Ramos (cell line): ENCODE measurements around the gene PNCK.

Experiments used
- in situ Hi-C: fragments of 300-500 bp; cut with MboI; formaldehyde crosslinking; loops from one replicate; pipeline ENCODE4 v1.14.3; 2022; ENCODE audit warnings: low sequenced_read_pairs; ENCODE audit not compliant: unreplicated experiment

The PNCK gene

DNA sequence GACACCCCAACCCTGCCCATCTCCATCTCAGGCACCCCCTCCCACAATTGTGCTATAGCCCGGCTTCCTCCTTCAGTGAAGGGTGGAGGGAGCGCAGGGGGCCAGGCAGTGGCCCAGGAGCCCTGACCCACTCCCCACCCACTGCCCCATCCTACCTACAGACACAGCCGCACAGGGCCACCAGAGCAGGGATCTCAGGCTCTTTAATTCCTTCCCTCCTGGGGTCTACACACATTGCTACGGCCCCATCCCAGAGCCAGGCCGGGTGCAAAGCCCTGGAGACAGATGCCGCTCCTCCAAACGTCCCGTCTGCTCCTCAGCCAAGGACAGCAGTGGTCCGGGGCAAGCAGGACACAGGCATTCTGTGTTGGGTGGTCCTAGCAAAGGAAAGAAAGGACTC is 39.4 kb downstream of the PNCK start:
- in situ Hi-C loops, result no loop called here

DNA sequence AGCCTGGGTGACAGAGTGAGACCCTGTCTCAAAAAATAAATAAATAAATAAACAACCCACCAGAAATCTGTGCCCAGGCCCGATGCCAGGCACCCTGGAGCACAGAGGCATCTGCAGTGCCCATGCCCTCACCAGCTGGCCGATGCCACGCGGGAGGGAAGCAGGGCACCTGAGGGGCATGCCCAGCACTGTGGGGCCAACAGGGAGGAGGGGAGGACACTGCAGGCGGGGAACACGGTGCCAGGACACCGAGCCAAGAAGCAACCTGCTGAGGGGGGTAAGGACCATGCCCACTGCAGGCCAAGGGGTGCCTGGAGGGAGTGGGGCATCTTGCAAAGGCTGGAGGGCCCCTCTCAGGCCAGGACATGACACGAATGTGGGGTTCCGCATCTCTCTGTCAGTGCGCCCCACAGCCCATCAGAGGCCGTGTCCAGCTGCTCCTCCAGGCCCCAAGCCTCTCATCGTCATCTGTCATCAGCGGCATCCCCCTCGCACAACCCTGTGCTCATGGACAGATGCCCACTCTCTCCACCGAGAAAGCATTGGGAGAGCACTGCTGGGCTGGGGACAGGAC is 39.9 kb downstream of the PNCK start:
- in situ Hi-C loops, result no loop called here

DNA sequence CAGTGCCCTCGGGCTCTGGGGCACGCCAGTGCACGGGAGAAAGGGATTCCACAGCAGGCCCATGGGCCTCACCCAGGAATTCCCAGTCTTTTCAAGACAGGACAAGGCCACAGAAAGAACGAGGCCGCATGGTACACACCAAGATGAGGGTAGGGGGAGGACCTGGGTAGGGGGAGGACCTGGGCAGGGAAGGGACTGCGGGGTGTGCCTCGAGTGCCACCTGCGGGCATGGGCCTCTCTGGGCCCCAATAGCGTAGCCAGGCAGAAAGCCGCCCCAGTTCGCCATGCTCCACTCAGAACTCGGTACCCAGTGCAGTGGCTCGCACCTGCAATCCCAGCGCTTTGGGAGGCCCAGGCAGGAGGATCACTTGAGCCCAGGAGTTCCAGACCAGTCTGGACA is 40.6 kb downstream of the PNCK start:
- in situ Hi-C loops, result no loop called here

DNA sequence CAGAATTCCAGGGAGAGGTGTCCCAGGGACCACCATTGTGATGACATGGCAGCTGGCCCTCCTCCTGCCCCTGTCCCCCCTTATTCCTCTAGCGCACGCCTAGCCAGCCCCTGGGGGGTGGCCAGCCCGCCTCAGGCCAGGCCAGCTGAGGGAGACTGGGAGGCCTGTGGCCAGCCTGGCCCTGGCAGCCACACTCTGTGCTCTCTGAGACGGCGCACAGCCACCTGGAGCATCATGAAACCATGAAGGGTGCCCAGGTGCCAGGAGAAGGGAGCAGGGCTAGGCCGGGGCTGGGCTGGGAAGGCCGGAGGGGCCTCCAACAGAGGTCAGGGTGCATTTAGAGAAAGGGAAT is 41.0 kb downstream of the PNCK start:
- in situ Hi-C loops, result no loop called here

DNA sequence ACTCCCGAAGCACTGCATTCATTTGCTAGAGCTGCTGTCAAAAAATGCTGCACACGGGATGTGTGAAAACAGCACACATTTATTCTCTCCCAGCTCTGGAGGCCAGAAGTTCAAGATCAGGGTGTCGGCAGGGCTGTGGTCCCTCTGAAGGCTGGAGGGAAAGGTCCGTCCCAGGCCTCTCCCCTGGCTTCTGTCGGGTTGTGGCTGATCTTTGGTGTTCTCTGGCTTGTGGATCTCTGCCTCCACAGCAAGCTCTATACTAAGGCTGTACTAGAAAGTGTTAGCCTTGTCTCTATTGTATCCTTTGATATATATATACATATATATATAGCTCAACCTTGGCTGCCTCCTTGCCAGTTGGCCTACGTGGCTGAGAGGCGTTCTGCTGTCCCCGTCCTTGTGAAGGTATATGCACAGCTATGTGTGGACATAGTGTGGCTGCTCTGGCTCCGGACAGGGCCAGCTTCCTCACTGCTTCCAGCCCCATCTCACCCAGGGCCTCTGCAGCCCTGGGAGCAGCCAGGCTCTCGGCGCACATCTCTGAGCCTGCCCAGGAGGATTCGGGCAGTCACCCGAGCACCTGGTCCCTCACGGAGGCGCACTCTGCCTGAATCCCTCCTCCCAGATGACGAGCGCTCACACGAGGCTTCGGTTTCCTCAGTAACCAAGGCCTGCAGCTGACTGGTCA is 41.6 kb downstream of the PNCK start:
- in situ Hi-C loops, result no loop called here

DNA sequence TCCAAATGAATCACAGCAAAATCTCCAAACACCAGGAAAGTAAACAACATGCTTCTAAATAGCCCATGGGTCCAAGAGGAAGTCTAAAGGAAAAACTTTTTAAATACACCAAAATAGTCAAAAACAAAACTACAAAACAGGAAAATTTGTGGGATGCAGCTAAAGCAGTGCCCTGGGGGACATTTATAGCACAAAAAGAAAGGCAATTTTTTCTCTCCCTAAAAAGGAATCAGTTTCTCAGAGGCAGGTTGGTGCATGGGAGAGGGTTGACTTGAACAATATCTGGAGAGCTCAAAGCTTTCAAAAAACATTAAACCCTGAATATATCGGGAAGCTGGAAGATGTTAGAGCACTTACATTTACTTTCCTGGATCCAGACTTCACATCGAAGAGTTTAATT is 42.3 kb downstream of the PNCK start:
- in situ Hi-C loops, result no loop called here

DNA sequence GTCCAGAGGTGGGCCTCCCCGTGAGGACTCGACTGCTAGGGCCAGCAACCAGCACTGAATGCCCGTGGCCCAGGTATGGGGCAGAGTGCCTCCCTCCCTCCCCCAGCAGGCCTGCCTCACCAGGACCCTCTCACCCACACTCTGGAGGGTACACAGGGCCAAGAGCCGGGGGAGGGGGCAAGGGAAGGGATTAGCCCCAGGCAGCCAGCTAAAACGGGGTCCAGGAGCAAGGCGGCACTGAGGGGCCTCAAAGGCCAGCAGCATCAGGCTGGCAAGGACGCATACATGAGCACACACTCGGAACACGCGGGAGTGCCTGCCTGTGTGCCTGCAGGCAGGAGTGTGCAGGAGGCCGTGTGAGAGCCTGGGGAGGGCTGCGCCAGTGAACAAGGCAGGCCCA is 44.9 kb downstream of the PNCK start:
- in situ Hi-C loops, result no loop called here

DNA sequence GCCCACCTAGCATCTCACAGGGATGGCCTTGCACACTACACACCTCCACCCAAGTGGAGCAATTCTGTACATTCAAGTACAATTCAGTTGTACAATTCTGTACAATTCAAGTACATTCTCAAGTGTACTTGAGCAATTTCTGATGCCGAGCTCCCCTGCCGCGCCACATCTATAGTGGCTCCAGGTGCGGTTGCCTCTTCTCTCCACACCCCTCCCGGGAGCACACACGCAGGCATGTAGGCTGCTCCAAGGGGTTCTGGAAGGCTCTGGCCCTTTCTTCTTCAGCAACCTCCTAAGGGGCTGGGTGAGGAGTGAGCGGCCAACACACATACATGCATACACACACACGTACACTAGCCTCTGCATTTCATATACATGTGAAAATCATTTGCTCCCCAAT is 45.5 kb downstream of the PNCK start:
- in situ Hi-C loops, result no loop called here

DNA sequence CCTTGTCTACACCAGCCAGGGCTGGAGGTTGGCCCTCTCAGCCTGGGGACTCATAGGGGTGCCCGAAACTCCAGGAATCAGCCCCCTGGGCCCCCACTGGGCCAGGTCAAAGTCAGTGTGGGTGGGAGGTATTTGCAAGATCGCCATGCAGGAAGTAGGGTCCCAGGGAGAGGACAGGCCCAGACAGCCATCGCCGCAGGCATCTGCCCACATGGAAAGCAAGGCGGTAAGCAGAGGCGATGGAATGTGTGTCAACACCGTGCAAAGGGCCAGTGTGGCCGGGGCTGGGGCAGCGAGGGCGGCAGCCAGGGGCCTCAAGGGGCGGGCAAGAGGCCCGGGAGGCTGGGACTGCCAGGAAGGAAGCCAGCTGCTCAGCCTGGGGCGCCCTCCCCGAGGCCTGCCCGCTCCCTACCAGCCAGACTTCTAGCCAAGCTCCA is 45.9 kb downstream of the PNCK start:
- in situ Hi-C loops, result no loop called here

DNA sequence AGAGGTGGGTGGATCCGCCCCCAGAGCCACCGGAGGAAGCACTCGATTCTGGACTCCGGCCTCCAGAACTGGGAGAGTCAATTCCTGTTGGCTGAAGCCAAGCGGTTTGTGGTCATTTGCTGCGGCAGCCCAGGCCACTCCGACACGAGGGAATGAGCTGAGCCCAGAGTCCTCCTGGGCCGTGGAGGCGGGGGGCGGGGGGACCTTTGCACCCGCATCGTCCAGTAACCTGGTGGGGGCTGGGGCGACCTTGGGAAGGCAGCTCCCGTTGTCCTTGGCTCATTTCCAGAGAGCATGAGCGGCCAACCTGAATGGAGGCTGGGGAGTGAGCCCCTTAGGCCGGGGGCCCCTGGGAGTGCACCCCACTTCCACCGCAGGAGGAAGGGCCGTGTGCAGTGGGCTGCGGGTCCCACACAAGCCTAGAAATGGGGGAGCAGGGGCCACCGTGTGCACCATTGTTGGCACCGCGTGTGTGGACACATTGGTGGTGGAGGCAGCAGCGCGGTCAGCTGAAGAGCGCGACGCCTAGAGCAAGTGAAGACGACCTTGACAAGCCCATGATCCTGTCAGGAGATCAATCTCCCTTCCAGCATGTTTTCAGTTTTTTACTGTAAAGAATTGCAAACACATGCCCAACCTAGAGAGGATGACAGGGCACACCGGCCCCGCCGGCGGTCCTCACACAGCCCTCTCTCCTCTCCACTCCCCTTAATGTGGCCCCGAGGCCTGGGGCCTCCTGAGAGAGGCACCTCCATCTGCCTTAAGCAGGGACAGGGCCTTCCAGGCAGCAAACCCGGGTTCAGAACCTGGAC is 46.5 kb downstream of the PNCK start:
- in situ Hi-C loops, result no loop called here

DNA sequence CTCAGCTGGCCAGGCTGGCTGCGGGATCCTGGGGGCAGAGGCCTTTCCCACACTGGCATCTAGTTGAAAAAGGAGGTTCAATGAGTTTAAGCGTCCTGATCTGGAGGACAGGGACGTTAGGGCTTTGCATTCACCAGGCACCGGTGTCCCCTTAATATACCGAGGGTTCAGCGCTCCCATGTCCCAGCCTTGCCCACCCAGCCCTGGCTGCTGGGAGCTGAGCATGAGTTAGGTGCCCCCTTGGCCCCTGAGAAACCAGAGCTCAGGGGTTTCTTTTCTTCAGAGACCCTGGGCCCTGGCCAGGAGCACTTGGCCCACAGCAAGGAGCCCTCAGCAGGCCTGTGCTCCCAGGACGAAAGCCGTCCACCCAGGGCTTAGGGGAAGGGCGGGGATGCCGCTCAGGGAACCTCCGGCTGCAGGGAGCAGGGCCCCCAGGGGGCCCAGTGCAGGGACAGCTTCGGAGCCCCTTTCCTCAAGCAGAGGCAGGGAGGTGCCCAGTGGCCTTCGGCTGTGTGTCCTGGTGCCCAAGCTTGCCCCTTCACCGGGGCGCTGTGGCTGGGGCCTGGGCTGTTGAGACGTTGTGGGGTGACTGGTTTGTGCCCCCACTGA is 47.5 kb downstream of the PNCK start:
- in situ Hi-C loops, result no loop called here

DNA sequence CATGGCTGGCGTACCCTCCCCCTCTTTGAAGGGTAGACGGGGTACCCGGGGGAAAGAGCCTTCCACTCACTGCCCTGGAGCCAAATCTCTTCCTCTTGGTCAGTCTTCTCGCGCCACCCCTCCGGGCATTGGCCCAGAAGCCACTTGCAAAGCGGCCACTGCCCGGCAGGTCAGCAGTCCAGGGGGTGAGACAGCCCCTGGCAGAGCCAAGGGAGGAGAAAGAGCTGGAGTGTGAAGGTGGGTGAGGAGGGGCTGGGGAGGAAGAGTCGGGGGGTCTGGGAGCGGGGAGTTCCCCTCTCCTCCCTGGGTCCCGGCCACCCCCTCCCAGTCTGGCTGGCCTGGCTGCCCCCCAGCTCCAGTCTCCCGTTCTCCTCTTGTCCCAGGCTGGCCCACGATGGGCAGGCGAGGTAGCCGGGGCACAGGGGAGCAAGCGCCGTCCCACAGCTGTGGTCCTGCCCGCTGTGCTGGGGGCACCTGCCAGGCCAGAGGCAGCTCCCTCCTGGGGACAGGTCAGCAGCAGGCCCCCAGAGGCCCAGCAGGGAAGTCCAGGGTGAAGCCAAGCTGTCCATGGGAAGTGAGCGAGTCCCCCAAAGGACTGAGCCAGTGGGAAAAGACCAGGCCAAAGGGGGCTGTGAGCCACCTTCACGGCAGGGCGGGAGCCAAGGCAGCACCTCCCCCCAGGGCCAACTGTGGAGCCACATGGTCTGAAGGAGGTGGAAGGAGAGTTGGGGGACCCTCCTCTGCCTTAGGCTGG is 48.2 kb downstream of the PNCK start:
- in situ Hi-C loops, result no loop called here

DNA sequence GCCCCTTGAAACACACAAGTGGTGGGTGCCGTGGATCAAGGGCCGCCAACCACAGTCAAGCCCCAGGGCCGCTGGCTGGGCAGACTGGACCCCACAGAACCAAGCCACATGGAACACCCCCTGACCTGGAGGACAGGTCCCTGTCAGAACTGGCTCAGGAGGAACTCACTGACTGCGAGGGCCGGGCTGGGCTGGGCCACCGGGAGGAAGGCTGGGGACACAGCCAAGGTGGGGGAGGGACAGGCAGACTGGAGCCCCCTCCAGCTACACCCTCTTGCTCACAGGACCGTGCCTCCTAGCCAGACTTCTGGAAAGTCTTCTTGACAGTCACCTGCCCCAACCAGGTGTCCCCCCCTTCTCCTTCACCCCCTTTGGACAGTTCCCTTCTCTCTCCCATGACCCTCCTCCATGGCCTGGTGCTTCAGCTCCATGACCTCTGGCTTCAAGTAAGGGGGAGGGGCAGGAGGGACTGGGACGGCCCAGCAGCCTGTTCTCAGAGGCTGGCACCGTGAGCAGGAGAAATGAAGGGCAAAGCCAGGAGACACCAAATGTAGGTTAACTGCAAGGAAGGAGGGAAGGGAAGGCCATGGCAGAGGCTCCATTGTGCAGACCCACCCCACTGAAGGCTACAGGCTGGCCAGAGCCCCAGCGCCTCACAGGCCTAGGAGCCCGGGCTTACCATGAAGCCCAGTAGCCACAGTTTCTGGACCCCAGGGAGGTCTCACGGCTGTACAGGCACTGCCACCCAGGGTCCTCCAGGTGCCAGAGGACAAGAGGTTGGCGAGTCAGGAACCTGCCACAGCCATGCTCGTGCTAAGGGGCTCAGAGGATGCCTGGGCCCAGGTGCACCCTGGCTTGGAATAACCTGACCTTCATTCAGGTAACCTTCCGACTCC is 49.2 kb downstream of the PNCK start:
- in situ Hi-C loops, result no loop called here

DNA sequence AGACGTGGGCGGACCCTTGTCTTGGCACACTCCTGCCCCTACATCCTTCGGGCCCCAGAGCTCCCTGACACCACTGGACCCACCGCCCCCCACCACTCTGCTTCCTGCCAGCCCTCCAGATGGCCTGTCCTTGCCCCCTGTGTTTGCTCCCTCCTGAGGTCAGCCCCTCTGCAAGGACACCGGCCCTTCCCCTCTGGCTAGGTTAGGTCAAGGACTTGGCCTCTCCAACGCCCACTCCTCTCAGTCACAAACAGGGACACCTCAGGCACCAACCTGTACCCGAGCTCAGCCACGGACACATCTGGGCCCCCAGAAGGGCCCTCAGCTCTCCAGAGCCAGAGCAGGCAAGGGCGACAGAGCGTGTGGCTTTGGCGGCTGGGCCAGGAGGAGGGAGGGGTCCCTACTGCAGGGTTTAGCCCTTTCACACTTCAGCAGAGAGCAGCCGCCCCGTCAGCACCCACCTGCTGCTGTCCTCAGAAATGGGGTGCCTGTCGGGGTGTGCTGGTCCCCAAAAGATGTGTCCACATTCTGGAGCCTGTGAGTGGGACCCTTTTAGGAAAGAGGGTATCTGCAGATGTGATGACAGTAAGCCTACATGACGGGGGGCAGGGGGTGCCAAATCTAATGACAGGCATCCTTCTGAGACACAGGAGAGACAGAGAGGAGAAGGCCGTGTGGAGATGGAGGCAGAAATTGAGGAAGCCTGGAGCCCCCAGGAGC is 50.1 kb downstream of the PNCK start:
- in situ Hi-C loops, result no loop called here

DNA sequence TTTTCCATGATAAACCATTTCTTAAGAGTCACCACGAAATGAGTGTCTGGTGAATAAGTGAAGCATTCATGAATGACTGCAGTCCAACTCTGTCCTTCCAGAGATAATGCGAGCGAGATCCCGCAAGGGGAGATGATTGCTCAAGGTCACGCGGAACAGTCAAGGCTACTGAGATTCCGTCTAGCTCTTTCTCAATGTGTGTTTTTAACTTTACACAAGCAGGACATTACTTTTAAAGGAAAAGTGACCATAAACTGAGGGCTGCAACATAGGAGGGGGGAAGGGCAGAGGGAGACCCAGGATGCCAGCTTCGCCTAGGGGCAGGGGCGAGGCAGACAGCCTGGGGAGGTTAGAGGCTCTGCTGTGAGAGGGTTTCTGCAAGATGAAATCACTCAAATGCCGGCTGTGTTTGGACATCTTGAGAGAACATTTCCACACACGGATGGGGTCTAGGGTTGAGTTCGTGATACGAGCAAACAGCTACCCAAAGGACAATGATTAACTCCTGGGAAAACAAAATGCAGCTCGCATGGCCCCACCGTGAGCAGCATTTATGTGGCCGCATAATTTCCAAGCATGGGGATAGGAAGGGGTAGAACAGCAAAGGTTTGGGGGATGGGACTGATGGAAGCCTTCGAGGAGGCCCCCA is 50.8 kb downstream of the PNCK start:
- in situ Hi-C loops, result no loop called here

DNA sequence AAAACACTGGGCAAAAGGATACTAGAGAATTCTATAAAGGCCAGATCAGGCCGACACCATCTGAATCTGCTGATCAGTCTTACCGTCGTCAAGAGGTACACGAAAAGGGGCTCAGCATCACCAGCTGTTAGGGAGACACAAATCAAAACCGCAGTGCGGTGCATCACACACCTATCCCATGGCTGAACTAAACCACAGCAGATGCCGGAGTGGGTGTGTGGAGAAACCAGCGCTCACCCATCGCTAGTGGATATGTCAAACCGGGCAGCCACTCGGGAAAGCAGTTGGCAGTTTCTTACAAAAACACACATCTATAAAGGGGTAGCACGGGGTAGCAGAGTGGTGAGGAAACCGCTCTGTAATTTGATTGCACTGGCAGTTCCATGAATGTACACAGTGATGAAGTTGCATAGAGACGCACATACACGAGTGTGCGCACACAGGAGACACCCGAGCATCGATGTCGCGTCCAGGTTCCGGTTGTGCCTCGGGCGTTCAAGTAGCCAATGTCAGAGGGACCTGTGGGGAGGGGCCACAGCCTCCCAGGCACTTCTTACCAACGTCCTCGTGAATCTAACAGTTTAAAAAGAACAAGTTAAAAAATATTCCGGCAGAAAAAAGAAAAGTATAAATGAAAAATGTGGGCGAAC is 51.5 kb downstream of the PNCK start:
- in situ Hi-C loops, result no loop called here

DNA sequence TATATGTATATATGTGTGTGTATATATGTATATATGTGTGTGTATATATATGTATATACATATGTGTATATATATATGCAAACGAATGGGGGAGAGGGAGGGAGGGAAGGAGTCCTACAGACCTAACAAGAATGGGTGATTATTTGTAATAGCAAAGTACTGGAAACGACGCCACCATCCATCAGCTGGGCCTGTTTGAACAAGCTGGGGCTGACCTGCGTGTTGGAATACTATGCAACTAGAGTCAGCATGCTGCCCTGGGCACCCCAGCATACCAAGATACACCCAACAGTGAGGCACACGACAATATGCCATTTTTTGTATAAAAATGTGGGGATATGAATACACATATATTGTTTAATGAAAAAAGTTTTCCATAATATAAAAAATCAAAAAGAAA is 53.0 kb downstream of the PNCK start:
- in situ Hi-C loops, result no loop called here
